HG03521 (cell line): ENCODE measurements around the gene M1AP.

Experiments
- ATAC-seq: cut with Tn5 transposase; IDR thresholded peaks from one replicate; pipeline ENCODE4 v1.9.1; 2021; ENCODE audit warnings: mild to moderate bottlenecking, moderate library complexity; ENCODE audit not compliant: unreplicated experiment

M1AP gene

GRCh38 chr2:74507926-74508520, 140.1 kb downstream of the M1AP start:
- ATAC-seq = peak; percentile 5
